GM21526 (cell line): Measurements from ENCODE around the gene HOXA10.

Experiments
- ATAC-seq: cut with Tn5 transposase; IDR thresholded peaks from one replicate; pipeline ENCODE4 v1.9.1; 2021; ENCODE audit warnings: moderate library complexity; ENCODE audit not compliant: unreplicated experiment, low FRiP score

The HOXA10 gene

DNA sequence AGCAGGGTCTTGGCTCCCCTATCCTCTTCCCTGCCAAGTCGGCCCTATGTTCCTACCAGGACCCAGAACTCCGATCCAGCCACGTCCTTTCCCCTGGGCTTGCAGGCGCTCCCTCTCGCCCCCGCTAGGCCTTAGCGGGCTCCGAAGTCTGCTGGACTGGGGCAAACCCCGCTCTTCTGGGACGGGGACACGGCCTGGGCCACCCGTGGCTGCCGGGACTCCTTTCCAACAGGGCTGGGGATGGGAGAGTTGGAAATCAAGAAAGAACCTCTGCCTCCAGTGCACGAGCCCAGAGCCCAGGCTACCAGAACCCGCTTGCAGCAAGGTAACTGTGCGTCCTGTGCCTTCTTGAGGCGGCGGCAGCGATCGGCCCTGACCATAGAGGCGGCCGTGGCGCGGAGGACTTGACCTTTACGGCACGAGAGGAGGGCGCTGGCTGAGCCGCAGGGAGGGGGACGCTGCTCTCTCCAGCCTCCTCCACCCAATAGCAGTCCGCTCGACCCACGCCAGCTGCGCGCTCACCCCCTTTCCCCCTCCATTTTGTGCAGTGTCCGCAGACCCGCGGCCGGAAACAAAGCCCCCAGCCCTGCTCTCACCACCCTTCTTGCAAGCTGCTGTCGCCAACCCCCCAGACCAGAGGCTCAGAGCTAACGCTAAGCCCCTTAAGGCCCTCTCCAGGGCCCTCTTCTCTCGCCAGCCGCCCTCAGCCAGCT lies 17.9 kb upstream of the HOXA10 start:
- no peak for ATAC-seq

DNA sequence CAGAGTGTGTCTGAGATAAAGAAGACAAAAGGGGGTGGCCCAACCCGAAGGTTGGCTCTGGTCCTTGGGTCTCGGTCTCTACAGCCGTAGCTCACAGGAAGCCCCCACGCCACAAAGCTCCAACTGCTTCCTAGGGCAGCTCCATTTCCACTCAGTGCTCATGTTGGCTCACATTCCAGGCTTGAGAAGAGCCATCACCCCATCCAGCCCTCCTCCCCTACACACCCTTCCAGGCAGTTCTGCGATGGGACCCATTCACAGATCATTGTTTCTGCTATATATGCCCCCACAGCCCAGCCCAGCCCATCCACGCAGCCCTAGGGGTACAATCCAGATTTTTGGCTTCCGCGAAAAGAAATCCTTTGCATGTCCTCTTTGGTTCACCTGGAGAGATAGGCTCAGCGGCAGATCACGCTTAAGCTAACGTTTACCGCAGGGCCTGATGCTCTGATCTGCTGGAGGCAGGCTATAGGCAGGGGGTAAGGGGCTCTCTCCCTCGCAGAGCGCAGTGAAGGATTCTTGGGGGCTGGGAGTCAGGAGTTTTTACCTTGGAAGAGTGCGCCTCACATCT lies 17.1 kb upstream of the HOXA10 start:
- ATAC-seq: no peak

DNA sequence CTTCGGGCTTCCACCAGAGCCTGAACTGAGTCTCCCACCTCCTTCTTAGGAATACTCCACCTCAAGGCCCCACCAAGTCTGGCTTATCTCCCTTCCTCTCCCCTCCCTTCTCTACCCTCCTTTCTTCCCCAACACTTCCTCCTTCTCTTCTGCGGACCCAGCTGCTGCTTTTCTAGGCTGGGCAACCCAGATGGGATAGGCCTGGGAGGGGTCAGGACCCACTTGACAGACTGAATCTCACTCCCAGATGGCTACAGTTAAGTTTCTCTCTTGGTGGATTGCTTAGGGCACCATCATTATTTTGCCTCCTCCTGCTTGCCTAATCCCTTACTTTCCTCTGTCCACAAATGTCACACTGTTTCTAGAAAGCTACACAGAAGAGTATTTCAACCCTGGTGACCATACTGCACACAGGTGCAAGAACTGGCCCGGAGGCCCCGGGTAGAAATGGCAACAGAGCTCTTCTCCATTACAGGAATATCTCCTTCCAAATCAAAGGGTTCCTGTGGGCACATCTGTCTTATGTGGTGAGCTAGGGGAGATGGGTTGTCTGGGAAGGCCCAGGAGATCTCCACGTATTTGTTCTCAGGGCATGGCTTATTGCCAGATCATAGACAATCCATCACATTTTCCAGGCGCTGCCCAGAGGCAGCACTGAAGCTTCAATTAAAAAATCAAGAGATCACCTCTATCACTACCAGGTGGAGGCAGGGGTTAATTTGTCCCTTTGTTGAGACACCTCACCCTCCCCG lies 16.1 kb upstream of the HOXA10 start:
- no peak for ATAC-seq

DNA sequence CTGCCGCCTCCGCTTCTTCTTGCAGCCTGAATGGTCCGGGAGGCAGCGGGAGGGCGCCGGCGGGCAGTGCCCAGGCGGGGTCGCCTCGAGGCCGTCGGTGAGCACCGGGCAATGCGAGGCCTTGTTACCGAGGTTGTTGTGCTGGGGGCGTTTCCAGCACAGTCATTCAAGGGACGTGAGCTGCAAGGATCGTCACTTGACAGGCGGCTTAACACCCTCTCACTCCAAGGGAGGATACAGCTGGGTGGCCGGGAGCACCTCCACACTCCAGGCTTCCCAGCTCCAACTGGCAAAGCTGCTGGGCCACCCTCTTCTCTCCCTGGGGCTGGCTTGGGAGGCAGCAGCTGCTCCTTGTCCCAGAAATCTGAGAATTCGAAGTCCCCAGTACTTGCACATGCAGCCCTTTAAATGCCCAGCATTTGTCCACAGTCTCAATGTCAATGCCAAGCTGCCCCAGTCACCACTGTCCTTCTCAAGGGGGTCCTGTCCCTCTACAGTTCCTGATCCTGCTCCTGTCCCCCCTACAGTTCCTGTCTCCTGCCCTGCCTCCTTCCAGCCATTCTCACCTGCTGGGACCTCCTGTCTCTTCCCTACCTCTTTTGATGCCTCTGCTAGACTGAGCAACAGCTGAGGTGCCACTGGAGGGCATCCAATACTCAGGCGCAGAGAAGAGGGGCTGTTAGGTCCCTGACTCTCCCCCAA lies 15.3 kb upstream of the HOXA10 start:
- no peak for ATAC-seq

DNA sequence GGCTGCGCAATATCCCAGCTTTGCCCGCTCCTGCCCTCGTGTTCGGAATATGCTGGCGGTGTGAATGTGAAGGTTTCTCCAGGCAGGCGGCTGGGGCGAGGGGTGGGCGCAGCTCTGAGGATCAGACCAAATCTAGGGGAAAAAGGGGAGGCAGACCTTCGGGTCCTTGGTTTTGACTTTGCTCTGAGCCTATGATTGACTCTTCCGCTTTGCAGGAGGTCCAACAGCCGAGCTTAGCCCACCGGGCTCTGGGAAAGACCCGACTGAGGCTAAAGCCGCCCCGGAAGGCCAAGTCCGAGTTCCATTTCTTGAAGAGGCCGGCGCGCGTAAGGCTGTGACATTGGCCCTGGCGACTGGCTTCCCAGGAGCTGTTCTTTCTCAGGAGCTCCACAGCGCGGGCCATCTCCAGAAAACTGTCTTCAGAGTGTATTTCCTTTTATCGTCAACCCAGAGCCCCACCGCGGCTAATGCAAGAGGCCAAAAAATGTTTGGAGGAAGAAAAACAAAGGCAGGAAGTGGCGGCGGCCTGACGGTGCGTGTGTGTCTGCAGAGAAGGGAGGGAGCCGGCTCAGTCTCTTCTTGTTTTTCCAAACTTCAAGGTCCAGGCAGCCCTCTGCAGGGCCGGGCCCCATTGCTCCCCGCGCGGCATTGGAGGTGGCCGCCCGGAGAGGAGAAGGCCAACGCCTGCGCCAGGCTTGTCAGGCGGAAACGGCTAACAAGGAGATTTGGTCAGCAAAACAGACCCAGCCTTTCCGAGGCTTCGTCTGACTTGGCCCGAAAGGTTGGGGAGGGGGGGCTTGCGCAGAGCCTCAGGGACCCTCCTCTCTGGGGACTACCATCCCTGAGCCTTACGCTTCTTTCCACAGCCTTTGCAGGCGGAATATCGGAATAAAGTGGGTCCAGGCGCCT lies 14.5 kb upstream of the HOXA10 start:
- no peak for ATAC-seq

DNA sequence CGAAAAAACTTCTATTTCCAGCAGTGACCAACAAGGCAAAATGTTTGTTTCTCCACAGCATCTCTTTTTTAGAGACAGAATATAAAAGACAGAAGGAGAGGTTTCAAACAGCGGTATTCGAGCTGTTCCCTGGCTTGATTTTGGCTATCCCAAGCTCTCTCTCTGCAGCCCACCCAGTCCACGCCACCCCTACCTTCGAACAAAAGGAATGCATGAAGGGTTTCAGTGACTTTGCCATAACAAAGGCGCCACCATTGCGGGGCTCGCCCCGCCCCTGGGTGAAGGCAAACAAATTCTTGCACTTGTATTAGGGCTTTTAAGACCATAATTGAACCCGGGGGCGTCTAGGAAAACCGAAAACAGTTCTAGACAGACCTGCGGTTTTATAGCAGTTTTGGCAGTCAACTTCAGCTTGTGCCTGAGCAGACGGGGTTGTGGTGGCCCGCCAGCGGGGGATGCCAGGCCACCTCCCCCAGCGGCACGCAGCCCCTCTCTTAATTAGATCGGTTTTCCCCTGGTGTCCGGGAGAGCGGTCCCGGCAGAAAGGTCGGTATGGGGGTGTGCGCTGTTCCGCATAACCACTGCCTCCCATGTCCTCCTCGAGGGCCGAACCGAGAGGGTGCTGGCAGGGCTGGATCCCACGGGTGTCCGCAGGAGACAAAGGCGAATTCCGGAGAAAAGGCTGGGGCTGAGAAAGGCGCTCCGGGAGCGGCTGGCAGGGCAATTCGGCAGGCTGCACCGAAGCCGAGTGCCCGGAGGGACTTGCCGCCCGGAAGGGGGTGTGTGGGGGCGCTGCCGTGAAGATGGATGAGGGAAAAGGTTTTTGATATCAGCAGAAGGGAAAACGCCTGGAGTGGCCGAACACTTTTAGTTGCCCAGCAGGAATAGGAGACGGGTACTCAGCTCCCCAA lies 13.6 kb upstream of the HOXA10 start:
- ATAC-seq: no peak

DNA sequence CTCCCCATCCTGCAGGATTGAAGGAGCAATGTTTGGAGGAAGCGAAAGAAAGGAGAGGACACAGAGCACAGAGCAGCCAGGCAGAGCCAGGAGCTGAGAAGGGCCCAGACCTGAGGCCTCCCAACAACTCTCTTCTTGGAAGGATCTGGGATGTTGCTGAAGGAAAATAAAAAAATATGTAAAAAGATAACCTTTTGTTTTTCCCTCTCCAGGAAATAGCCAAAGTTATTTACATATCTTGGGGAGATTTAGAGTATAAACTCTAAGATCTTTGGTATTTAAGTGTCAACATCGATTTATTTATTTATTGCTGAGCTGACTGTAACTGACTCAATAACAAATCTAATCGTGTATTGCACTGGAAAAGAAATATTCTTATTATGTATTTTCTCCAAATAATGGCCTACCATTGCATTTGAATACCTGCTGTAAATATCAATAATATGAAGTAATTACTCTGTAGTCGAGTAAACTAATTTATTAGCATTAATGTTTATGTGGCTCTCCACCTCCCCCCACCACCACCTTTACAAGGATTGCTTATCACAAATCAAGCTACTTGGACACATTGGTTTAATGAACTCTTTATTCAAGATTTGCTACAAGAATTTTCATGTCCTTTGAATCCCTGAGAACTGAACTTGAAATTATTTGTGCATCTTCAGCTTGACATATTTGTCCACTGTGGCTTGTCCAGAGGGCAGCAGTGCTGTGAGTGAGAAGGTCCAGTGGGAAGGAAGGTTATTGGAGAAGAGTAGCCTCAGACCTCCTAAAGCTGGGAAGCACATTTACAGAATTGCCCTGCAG lies 12.8 kb upstream of the HOXA10 start:
- ATAC-seq: no peak

DNA sequence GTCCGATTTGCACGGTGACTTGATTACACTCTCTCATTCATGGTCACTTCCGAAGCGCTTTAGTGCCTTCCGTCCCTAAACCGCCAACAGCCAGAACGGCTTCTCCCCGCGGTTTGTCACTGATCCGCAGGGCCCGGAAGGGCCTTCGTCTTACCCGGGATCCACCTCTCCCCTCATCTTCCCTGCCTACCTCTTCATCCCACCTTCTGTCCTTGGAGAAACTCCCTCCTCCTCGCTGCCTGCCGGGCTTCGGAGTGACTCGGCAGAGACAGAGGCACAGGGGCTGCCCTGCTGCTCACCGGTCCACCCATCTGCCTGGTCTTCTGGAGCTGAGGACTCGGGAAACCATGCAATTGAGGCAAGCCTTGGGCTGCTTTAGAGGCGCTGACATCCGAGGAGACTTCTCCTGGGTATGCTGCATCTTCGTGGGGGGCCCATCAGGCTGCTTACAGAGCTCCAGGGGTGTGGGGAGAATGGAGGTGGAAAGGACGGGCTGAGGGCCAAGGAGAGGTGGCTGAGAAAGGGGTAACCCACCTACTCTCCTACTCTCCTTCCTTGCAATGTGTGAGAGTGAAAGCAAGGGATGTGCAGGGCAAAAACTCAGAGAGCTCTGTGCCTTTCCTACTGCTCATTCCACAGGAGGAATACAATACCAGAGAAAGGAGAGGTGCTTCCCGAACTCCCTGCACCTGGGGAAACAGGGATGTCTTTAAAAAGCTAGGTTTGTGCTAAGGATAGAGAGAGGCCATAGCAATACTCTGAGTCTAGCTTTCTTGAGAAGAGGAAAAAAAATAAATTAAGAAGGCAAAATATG lies 11.9 kb upstream of the HOXA10 start:
- ATAC-seq: no peak

DNA sequence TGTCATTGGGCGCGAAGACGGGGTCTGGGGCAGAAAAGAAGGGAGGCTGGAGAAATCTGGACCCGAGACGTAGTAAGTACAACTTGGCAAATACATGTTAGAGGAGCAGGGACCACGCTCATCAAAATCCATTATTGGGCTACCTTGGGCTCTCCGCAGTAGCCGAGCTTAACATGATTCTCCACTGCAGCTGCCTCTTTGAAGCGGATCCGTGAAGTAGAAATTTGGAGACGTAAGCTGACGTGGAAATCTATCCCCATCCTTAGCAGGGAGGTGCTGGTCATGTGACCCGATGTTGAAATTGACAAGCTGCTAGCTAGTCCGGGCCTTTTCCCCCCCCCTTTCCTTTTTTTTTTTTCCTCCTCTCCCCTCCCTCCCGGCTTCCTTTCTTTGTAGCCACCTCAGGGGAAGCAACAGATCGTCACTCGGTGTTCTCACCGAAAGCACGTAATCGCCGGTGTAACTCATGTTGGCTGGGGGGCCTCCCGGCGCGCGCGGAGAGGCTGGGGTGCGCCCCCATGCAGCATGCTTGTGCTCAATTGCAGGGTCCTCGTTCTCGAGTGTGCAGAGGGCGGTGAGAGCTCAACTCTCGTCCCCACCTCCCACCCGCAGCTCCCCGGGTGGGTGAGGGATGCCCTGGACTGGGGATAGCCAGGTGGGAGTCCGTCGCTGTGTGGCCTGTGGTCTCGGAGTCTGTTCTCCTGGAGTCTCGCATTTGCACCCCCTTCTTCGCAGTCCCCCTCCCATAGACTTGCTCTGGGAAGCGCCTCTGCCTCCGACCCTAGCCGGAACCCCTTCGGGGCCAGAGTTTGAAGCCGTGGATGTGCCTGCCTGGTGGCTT lies 11.1 kb upstream of the HOXA10 start, which contains the start of gene HOXA11:
Gene HOXA11 (minus strand): TSS at position 220 of the 841 bp plus-strand sequence. CDS start 88 bp downstream, at position 132.
- no peak for ATAC-seq

DNA sequence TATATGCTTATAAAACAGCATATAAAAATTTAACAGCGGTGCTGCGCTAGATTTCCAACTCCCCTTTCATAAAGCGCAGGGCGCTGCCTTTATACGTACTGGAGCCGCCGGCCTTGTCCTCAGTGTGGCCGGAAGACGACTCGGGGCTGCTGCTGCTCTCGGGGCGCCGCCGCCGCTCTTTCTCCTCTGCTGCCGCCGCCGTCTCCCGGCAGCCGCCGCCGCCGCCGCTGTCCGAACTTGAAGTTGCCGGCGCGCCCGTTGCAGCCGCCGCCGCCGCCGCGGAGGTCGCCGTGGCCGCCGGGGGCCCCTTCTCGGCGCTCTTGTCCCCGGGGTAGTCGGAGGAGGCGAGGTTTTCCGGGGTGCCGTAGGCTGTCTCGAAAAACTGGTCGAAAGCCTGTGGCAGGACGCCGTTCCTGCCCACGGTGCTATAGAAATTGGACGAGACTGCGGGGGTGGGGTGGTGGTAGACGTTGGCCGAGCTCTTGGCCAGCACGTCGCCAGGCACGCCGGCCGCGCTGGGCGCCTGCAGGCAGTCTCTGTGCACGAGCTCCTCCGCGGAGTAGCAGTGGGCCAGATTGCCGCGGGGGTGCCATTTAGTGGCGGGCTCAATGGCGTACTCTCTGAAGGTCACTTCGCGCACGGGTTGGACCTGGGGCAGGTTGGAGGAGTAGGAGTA lies 10.4 kb upstream of the HOXA10 start:
- ATAC-seq: no peak

DNA sequence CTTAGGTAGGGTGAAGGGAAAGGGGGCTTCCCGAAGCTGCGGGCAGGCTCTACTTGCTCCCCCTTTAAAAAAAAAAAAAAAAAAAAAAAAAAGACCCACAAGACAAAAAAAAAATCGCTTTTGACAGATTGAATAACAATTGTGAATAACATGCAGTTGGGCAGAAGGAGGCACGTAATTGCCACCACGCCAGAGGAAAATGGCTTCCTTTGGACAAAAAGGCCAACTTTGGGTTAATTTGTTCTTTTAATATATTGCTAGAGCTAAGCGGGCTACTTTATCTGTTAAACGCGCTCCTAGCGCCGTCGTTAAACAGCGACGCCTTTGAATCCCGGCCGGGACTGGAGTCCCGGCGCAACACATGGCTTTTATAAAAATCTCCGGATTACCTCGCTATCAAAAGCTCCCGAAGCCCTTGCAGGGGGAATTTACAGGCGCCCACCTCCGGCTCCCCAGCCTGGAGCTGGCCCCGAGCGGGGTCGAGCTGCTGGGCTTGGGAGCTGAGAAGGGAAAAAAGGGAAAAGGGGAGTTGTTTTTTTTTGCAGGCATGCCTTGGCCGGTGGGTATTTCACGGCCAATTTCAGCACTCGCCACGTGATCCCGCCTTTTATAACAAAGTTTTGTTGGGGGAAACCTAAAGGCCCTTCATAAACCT lies 9.7 kb upstream of the HOXA10 start:
- no peak for ATAC-seq

DNA sequence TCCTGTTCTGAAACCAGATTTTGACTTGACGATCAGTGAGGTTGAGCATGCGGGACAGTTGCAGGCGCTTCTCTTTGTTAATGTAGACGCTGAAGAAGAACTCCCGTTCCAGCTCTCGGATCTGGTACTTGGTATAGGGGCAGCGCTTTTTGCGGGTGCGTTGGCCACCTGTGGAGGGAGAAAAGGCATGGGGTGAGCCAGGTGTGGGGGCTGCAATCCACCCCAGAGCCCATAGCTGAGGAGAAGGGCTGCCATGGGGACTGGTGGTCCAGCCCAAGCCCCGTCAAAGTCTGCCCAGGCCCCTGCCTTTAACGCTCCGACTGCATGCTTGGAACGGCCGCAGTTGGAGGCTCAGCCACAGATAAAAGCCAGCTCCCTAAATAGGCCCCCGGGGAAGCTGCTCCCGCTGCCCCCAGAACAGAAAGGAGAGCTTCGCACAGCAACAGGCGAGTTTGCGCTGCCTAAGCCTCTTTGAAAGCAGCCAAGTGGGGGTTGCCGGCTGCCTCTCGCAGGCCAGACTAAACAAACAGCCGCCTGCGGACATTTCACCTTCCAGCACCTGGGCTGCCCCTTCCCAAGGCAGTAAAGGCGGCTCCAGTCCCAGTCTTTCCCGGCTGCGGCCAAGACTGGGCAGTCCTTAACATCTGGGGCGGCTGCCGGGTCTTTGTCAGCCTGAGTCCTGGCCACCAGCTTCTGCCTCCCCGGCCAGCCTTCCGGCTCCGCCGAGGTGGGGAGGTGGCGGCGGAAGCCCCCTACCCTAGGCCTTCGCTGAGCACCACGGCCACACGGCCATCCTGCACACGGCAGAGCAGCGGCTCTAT lies 9.0 kb upstream of the HOXA10 start:
- no peak for ATAC-seq

DNA sequence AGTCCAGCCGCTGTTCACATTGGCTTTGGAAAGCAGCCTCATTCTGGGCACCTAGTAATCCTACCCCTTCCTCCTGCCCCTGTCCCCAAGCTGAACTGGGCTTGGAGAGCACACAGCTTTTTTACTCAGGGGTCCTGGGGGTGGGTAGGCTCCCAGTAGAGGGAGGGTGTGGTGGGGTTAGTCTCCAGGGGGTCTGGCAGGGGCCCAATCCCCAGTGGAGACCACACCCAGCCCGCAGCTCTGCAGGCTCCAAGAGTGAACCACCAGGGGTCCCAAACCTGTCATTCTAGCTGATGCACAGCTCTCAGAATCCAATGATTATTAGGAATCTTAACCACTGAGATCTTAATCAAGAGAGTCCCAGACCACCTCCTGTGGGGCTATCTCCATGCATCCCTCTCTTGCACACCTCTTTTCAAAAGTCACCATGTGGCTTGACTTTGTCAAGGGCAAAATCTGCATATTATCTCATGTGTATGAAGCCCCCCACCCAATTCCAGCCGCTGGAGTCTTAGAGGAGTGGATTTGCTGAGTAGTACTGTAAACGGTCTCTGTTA lies 8.2 kb upstream of the HOXA10 start:
- ATAC-seq: no peak

DNA sequence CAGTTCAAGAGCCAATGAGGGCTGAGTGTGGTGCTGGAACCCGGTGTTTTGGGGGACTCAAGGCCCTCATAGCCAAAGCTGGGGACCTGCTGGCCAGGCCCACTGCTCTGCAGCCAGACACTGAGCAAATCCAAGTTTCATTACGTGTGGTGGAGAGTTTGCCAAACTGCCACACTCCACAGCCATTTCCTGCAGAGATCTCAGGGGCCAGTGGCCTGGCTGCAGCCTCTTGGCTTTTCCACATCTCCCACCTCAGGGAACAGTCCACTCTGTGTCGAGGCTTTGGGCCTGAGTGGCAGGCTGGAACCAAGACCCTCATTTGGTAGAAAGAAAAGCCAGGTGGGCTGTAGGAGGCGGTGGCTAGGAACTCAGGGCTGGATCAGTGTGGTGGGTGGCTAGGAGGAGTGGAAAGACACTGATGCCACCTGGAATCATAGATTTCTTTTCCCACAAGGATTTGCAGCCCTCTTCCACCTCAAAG lies 7.7 kb upstream of the HOXA10 start:
- ATAC-seq: no peak
